Panc1 (cell line): ENCODE results near the gene KRT34.

Experiments
- POLR2AphosphoS5 ChIP-seq: IDR thresholded peaks from 2 replicates; pipeline ENCODE4 v1.6.1; 2012; ENCODE audit warnings: mild to moderate bottlenecking, low read depth, low read length, moderate library complexity
- SIN3A ChIP-seq: IDR thresholded peaks from 2 replicates; pipeline ENCODE4 v1.6.1; 2012; ENCODE audit warnings: low read depth, mild to moderate bottlenecking, low read length, moderate library complexity, borderline replicate concordance; ENCODE audit not compliant: insufficient read depth
- TCF7L2 ChIP-seq: IDR thresholded peaks from 2 replicates; pipeline ENCODE4 v1.6.1; 2011; ENCODE audit warnings: mild to moderate bottlenecking, low read depth, low read length, inconsistent platforms
- TF ChIP-seq, protein P1 (sequence below): fragments of 450-650 bp; IDR thresholded peaks from 2 replicates; pipeline ENCODE4 v1.5.1; 2017; ENCODE audit warnings: mild to moderate bottlenecking
- TF ChIP-seq, protein P2 (sequence below), 2 experiments: IDR thresholded peaks; 2 replicates each; pipeline ENCODE4 v1.6.1; 2011 to 2012; ENCODE audit warnings: low read depth in 2 of 2, control low read depth in 1 of 2, low read length in 1 of 2, mild to moderate bottlenecking in 1 of 2, moderate library complexity in 1 of 2; ENCODE audit not compliant: insufficient read depth in 1 of 2

DNA sequence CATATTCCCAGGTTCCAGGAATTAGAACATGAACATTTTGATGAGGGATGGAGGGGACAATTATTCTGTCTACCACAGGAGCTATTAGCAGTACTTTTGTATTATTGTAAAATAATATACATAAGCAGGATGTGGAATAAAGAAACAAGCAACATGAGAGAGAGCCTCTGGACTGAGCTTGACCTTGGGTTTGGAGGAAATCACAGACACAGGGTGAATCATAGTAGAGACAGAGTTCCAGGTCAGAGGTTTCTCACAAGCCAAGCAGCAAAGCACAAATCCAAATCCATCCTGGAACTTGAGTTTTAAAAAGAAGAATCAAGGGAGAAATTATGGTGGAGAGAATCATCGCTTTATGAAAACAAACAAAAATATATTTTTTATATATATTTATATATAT lies 10.2 kb upstream of the KRT34 start:
- TF ChIP-seq, protein P1, sequence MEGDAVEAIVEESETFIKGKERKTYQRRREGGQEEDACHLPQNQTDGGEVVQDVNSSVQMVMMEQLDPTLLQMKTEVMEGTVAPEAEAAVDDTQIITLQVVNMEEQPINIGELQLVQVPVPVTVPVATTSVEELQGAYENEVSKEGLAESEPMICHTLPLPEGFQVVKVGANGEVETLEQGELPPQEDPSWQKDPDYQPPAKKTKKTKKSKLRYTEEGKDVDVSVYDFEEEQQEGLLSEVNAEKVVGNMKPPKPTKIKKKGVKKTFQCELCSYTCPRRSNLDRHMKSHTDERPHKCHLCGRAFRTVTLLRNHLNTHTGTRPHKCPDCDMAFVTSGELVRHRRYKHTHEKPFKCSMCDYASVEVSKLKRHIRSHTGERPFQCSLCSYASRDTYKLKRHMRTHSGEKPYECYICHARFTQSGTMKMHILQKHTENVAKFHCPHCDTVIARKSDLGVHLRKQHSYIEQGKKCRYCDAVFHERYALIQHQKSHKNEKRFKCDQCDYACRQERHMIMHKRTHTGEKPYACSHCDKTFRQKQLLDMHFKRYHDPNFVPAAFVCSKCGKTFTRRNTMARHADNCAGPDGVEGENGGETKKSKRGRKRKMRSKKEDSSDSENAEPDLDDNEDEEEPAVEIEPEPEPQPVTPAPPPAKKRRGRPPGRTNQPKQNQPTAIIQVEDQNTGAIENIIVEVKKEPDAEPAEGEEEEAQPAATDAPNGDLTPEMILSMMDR: no peak
- TF ChIP-seq, protein P2, sequence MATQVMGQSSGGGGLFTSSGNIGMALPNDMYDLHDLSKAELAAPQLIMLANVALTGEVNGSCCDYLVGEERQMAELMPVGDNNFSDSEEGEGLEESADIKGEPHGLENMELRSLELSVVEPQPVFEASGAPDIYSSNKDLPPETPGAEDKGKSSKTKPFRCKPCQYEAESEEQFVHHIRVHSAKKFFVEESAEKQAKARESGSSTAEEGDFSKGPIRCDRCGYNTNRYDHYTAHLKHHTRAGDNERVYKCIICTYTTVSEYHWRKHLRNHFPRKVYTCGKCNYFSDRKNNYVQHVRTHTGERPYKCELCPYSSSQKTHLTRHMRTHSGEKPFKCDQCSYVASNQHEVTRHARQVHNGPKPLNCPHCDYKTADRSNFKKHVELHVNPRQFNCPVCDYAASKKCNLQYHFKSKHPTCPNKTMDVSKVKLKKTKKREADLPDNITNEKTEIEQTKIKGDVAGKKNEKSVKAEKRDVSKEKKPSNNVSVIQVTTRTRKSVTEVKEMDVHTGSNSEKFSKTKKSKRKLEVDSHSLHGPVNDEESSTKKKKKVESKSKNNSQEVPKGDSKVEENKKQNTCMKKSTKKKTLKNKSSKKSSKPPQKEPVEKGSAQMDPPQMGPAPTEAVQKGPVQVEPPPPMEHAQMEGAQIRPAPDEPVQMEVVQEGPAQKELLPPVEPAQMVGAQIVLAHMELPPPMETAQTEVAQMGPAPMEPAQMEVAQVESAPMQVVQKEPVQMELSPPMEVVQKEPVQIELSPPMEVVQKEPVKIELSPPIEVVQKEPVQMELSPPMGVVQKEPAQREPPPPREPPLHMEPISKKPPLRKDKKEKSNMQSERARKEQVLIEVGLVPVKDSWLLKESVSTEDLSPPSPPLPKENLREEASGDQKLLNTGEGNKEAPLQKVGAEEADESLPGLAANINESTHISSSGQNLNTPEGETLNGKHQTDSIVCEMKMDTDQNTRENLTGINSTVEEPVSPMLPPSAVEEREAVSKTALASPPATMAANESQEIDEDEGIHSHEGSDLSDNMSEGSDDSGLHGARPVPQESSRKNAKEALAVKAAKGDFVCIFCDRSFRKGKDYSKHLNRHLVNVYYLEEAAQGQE (IDR thresholded peaks at IDR 0.05; ENCODE audit: insufficient read depth in 1 of 2, low read depth in 2 of 2, low read length in 1 of 2): no peak
- TF ChIP-seq POLR2AphosphoS5 (no peak), TCF7L2 (no peak), SIN3A (no peak)
